Left colon (tissue), 2 donors: ENCODE measurements around the gene NMRK2. TPM values are rescaled to one million over a fixed set of nuclear protein-coding genes. Genes with fewer than 3 reads are reported as not detected.
A peak's percentile ranks its signal among the peaks of the same experiment; 100 is the strongest.
"Not testable (repeated sequence)": the region's sequence is repeated elsewhere in the genome, so short reads cannot be mapped to it uniquely, and the experiment has no call there.

Experiments used
- ATAC-seq: fragments of 200-7000 bp; cut with Tn5 transposase; one replicate; pipeline ENCODE4 v1.9.1; 2020; ENCODE audit warnings: mild to moderate bottlenecking, moderate library complexity
- DNase-seq, 2 donors: peaks; one replicate each; pipeline ENCODE4 v3.0.0-alpha.2; 2020
- intact Hi-C, 2 donors: fragments of 100-400 bp; cut with DNase I in 1 of 2; cut with micrococcal nuclease in 1 of 2; formaldehyde crosslinking; loops; one replicate each; pipeline versions ENCODE4 v1.11.2 to v1.14.0; 2022; cut with DNase I, micrococcal nuclease
- total RNA-seq, 2 donors: library from RNA; stranded (reverse); fragmentation: NEBNext Ultra II Directional; extraction: Animal tissue kit (Norgen Biotek cat#: 25700); gene quantifications; one replicate each; pipeline ENCODE4 v1.2.1, GENCODE V29; 2021
- donor health status: DM: no; HTN: no; CAD: no.
- donor health status: DM: yes; HTN: yes; CAD: no.

Gene NMRK2
- total RNA-seq, 2 donors from 2014 or later = not detected

GRCh38 chr19:3923912-3924311 is 9.0 kb upstream of the NMRK2 start:
- ATAC-seq (no peak), DNase-seq (no peak)
- intact Hi-C loops = no loop called here

- peak; percentile 51 for ATAC-seq
- intact Hi-C loops = no loop called here
- no peak for DNase-seq
These were observed 1.8 kb upstream of the NMRK2 start for GRCh38 chr19:3931041-3931440.

DNA sequence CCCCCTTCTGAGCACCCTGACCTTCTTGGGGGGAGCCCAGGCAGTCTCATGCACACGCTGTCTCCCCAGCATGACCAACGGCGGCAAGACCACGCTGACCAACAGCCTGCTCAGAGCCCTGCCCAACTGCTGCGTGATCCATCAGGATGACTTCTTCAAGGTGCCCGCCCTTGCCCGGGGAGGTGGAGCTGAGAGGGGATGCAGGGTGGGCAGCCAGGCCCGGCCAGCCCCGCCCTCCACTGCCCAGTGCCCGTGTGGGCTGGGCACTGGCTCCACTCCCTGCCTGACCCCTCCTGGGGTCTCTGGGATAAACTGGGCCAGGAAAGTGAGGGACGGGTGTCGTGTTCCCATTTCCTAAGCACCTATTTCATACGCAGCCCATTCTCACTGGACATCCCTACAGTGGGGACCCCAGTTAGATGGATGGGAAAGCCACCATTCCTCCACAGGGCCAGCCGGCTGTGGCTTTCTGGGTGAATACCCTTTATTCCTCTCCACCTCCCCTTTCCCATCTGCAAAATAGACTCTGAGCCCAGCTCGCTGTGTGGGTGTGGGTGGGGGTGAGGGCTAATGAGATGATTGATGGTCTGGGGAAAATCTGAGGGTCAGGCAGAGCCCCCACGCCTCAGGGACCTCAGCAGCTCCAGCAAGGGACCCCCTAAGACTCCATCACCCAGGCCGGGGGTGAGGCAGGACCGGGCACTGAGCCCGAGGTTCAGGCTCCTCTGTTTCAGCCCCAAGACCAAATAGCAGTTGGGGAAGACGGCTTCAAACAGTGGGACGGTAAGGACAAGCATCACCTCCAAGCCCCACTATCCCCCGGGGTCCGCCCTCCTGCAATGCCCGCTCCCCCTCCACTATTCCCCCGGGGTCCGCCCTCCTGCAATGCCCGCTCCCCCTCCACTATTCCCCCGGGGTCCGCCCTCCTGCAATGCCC is 3.9 kb downstream of the NMRK2 start:
- intact Hi-C loops = no loop called here
- no peak for ATAC-seq
- DNase-seq = no peak

- intact Hi-C loops = not testable (repeated sequence)
These were observed 5.6 kb downstream of the NMRK2 start for GRCh38 chr19:3938300-3938950.

DNA sequence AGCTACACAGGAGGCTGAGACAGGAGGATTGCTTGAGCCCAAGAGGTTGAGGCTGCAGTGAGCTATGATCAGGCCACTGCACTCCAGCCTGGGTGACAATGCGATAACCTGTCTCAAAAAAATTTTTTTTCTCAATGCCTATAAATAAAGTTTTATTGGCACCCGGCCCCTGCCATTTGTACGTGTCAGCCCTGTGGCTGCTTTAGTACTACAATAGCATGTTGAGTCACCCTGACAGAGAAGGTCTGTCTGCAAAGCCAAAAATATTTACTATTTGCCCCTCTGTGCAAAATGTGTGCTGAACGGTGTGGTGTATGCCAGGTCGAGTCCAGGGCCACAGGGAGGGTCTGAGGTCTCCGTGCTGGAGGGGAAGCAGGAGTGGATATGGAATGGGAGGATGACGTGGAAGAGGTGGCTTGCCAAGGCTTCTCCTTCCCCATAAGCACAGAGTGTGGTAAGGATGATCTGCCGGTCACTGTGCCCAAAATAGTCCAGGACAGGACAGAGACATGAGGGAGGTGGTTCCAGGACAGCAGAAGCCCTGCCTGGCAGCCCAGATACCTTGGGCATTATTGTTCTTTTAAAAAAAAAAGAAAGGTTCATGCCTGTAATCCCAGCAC is 10.0 kb downstream of the NMRK2 start:
- intact Hi-C loops = no loop called here
- DNase-seq (no peak), ATAC-seq (no peak)

More at GRCh38 chr19:3938300-3938950, 5.6 kb downstream of the NMRK2 start:
- not testable (repeated sequence) for ATAC-seq, DNase-seq

DNA sequence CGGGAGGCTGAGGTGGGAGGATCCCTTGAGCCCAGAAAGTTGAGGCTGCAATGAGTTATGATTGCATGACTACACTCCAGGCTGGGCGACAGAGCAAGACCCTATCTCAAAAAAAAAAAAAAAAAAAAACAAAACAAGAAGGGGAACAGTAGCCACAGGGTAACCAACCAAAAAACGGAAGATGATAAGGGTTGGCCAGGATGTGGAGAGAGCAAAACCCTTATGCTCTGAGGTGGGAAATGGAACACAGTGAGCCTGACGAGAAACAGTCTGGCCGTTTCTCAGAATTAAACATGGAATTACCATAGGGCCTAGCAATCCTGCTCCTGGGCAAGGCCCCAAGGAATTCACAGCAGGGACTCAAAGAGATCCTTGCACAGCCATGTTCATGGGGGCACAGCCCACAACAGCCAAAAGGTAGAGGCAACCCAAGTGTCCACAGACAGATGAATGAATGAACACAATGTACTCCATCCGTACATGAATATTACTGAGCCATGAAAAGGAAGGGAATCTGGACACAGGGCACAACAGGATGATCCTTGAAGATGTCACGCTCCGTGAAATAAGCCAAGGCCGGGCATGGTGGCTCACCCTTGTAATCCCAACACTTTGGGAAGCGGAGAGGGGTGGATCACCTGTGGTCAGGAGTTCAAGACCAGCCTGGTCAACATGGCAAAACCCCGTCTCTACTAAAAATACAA is 11.3 kb downstream of the NMRK2 start:
- DNase-seq = no peak
- intact Hi-C loops = no loop called here
- no peak for ATAC-seq

DNA sequence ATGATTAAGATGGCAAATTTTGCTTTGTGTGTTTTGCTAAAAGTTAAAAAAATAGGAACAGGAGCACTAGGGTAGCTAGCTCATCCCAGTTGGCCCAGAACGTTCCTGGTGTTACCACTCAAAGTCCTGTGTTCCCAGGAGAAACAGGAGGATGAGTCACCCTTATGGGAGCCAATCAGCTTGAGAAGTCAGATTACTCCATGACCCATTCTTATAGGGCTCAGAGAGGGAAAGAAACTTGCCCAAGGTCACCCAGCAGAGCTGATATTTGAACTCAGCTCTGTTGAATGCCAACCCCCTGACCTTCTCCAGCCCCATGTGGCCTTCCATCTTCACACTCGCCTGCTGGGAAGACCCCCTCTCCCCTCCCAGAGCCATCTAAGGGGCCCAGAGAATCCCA is 13.0 kb downstream of the NMRK2 start:
- DNase-seq (no peak), ATAC-seq (no peak)
- intact Hi-C loops = no loop called here

GRCh38 chr19:3947316-3947933 is 14.6 kb downstream of the NMRK2 start:
- ATAC-seq, intact Hi-C loops: not testable (repeated sequence)

DNA sequence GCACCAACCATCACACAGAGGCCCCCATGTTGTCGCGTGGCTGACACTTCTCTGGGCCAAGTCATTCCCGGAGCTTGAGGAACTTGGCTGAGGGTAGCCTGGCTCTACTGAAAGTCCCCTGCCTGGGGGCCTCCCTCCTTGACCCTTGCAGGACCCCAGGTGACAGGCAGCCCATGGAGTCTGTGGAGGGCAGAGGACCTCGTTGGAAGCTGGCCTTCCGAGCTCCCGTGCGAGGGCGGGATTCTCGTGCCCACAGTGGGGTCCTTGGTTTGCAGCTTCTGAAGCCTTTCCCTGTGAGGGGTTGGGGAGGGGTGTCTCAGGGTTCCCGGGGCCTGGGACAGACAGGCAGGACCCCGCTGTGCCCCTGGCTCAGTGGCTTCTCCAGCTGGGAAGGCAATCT is 16.4 kb downstream of the NMRK2 start:
- no peak for DNase-seq
- intact Hi-C loops = no loop called here
- no peak for ATAC-seq

More at GRCh38 chr19:3947316-3947933, 14.6 kb downstream of the NMRK2 start:
- DNase-seq = not testable (repeated sequence)

GRCh38 chr19:3949997-3950859 is 17.4 kb downstream of the NMRK2 start:
- intact Hi-C loops = no loop called here
- no peak for DNase-seq
- no peak for ATAC-seq

DNA sequence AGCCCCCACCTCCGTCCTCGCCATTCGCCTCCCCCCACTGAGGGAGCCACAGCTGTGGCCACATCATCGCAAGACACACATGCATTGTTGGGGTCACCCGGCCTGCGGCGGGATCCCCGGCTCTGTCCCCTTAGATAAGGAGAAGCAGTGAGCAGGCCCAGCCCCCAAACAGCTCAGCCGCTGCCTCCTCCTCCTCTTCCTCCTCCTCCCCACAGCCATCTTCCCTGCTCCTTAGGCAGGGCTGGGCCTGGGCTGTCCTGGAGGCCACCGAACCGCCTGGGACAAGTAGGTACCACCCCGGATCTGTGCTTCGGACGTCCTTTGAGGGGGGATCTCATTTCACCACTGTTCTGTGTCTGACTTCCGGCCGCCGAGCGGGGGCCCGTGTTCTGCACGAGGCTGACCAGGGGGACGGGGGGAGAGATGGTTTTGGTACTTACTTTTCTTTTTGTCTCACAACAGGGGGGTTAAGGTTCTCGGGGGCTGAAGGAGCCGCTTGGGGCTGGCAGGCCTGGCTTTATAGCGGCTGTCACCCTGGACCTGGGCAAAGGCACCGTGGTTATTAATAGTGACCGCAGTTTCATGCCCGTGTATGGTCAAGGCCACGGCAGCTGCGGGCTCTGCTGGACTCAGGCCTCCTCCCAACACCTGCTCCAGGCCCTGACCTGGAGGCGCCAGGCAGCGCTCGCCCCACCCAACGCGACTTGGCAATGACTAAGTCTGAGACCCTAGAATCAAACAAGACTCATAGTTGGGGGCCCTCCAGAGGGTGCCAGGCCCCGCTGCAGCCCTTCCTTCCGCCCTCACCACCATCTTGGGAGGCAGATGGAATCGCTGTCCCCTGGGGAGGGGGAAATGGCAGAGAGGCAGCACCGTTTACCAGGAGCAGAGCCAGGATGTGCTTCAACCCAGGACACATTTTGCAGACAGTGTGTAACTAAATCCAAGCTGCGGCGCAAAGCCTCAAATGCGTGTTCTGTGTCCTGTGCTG is 18.3 kb downstream of the NMRK2 start:
- intact Hi-C loops = no loop called here
- ATAC-seq = peak; percentile 36
- DNase-seq = peak in 1 of 2 donors; percentile 53

DNA sequence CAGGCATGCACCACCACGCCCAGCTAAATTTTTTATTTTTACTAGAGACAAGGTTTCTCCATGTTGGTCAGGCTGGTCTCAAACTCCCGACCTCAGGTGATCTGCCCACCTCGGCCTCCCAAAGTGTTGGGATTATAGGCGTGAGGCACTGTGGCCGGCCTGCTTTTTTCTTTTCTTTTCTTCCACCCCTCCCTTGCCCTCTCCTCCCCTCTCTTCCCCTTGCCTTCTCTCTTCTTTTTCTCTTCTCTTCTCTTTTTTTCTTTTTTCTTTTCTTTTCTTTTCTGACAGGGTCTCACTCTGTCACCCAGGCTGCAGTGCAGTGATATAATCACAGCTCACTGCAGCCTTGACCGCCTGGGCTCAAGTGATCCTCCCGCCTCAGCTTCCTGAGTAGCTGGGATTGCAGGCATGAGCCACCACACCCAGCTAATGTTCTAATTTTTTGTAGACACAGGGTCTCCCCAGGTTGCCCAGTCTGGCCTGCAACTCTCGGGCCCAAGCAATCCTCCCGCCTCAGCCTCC is 19.9 kb downstream of the NMRK2 start:
- intact Hi-C loops, ATAC-seq, DNase-seq: not testable (repeated sequence)

- DNase-seq = no peak
- intact Hi-C loops = no loop called here
- ATAC-seq = peak; percentile 9
These were observed 21.2 kb downstream of the NMRK2 start for GRCh38 chr19:3954107-3954506.

DNA sequence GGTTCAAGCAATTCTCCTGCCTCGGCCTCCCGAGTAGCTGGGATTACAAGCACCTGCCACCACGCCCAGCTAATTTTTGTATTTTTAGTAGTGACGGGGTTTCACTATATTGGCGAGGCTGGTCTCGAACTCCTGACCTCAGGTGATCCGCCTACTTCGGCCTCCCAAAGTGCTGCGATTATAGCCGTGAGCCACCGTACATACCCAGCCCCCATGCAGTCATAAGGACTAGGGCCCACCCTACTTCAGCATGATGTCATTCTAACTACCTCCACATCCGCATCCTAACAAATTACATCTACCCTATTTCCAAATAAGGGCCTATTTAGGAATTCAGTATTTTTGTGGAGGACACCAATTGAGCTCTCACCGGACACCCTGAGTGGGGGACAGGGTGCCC is 22.4 kb downstream of the NMRK2 start:
- ATAC-seq = not testable (repeated sequence)

DNA sequence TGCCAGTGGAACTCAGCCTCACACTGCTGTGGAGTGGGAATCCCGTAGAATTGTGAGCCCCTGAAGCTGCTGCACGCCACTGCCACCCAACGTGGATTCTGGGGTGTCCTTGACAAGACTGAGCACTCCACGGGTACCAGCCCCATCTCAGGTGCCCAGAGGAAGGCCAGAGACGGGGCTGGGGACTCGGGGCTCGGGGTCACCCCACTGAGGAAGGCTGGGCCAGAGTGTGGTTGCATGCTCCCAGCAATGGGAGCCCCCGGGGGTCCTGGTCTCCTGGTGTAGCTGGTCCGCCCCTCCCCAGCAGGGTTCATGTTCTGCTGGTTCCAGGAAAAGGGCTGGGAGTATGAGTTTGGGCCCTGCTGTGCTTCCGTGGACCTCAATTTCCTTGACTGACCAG is 22.8 kb downstream of the NMRK2 start:
- DNase-seq (no peak), ATAC-seq (no peak)
- intact Hi-C loops = no loop called here

More for the DNA sequence above, 22.4 kb downstream of the NMRK2 start:
- DNase-seq, intact Hi-C loops: not testable (repeated sequence)
